K562 (cell line): ENCODE data around the gene FAM187B. TPM values are rescaled to one million over a fixed set of nuclear protein-coding genes. Genes with fewer than 3 reads are reported as not detected.

ENCODE experiments used
- ATAC-seq: fragments of 200-7000 bp; cut with Tn5 transposase; 3 replicates; pipeline ENCODE4 v1.9.1; 2020; ENCODE audit warnings: moderate library complexity
- BruUV-seq: library from RNA; stranded (reverse); fragments of 400-500 nt; replicated peaks from 2 replicates; lab custom pipeline; 2021; lab: Mats Ljungman, UMichigan
- CTCF ChIA-PET: fragments of 300-600 bp; formaldehyde crosslinking; extraction: SDS; loops from one replicate; lab custom pipeline; 2021; ENCODE audit warnings: low intra/inter-chr PET ratio; lab: Yijun Ruan, JAX
- POLR2A ChIA-PET: fragments of 300-600, 350-650 bp; sonication (Branson Sonifier 250); formaldehyde crosslinking; extraction: SDS; loops from one replicate; lab custom pipeline; 2021; ENCODE audit warnings: antibody characterized with exemption, inconsistent platforms; lab: Yijun Ruan, JAX
- DNase-seq, 4 experiments: peaks; one replicate each; pipeline versions ENCODE4 v3.0.0 to v3.0.0-alpha.2; 2011 to 2018; ENCODE audit warnings: low spot score in 3 of 4, mixed read lengths in 3 of 4; ENCODE audit errors: extremely low read depth in 1 of 4
- FAIRE-seq: peaks from 2 replicates; lab custom pipeline; 2011; peaks lifted over from hg19 to GRCh38; lab: Jason Lieb, UNC
- H2AFZ ChIP-seq: 2 replicates; pipeline ENCODE4 v1.6.0; 2011; ENCODE audit warnings: low read depth, low read length, control low read depth, inconsistent platforms
- H3K27ac ChIP-seq: fragments of 200-600 bp; 3 replicates; pipeline ENCODE4 v1.8.0; 2011; ENCODE audit warnings: low read depth, mild to moderate bottlenecking, control low read depth, inconsistent platforms, low read length, moderate library complexity, mixed read lengths; ENCODE audit errors: extremely low read depth
- H3K27me3 ChIP-seq, 2 experiments: fragments of 300-600 bp in 1 of 2; 2 replicates in 1 of 2; 3 replicates in 1 of 2; pipeline versions ENCODE4 v1.6.0 to v1.8.0; 2011; ENCODE audit warnings: inconsistent platforms in 2 of 2, low read length in 2 of 2, mild to moderate bottlenecking in 1 of 2, mixed read lengths in 1 of 2, moderate library complexity in 1 of 2; ENCODE audit not compliant: control insufficient read depth in 2 of 2, insufficient read depth in 2 of 2
- H3K36me3 ChIP-seq: fragments of 300-600 bp; 3 replicates; pipeline ENCODE4 v1.8.0; 2011; ENCODE audit warnings: mild to moderate bottlenecking, low read length, inconsistent platforms; ENCODE audit not compliant: control insufficient read depth, insufficient read depth
- H3K4me1 ChIP-seq, 2 experiments: fragments of 200-600 bp in 1 of 2; replicated peaks in 1 of 2; 2 replicates in 1 of 2; 3 replicates in 1 of 2; pipeline versions ENCODE4 v1.5.1 to v1.8.0; 2011; ENCODE audit warnings: inconsistent platforms in 2 of 2, low read length in 2 of 2, mild to moderate bottlenecking in 1 of 2, mixed read lengths in 1 of 2, moderate library complexity in 1 of 2; ENCODE audit not compliant: control insufficient read depth in 2 of 2, insufficient read depth in 2 of 2
- H3K4me2 ChIP-seq: 2 replicates; pipeline ENCODE4 v1.6.1; 2011; ENCODE audit warnings: low read length, control low read depth, inconsistent platforms, mixed read lengths; ENCODE audit not compliant: insufficient read depth
- H3K4me3 ChIP-seq: fragments of 200-600 bp; sonication (generic), shearing (Covaris generic); 2 replicates; pipeline ENCODE4 v1.5.1; 2016; ENCODE audit warnings: control low read depth, inconsistent platforms
- H3K79me2 ChIP-seq: fragments of 200-600 bp; 3 replicates; pipeline ENCODE4 v1.8.0; 2011; ENCODE audit warnings: low read length, inconsistent platforms; ENCODE audit not compliant: control insufficient read depth, insufficient read depth
- H3K9ac ChIP-seq, 2 experiments: 2 replicates each; pipeline versions ENCODE4 v1.6.0 to v1.6.1; 2011; ENCODE audit warnings: low read depth in 2 of 2, low read length in 2 of 2, control low read depth in 1 of 2, inconsistent platforms in 1 of 2, mild to moderate bottlenecking in 1 of 2, mixed read lengths in 1 of 2; ENCODE audit not compliant: insufficient read depth in 1 of 2
- H3K9me1 ChIP-seq: one replicate; pipeline ENCODE4 v1.6.0; 2011; ENCODE audit warnings: inconsistent platforms, mild to moderate bottlenecking, low read length, moderate library complexity; ENCODE audit not compliant: control insufficient read depth, insufficient read depth
- H3K9me3 ChIP-seq: replicated peaks from 2 replicates; pipeline ENCODE4 v1.5.1; 2011; ENCODE audit warnings: low read depth, low read length, inconsistent platforms; ENCODE audit not compliant: control insufficient read depth, insufficient read depth
- H4K20me1 ChIP-seq: replicated peaks from 2 replicates; pipeline ENCODE4 v1.6.1; 2011; ENCODE audit warnings: low read length, inconsistent platforms, mixed read lengths; ENCODE audit not compliant: control insufficient read depth, insufficient read depth
- BACH1 ChIP-seq: fragments of 200-800 bp; sonication (Bioruptor generic); IDR thresholded peaks from 2 replicates; pipeline ENCODE4 v1.6.1; 2016; ENCODE audit warnings: missing genetic modification characterization, missing compliant biosample characterization
- BHLHE40 ChIP-seq: IDR thresholded peaks from 2 replicates; pipeline ENCODE4 v1.6.1; 2011; ENCODE audit warnings: low read length, improper control_type of control experiment
- COPS2 ChIP-seq: fragments of 450-650 bp; conservative IDR thresholded peaks from 2 replicates; pipeline ENCODE4 v1.6.1; 2016; ENCODE audit warnings: mild to moderate bottlenecking, moderate library complexity
- CREM ChIP-seq: IDR thresholded peaks from 2 replicates; pipeline ENCODE4 v1.6.1; 2014; ENCODE audit warnings: antibody characterized with exemption, low read depth
- DPF2 ChIP-seq: fragments of 450-650 bp; IDR thresholded peaks from 2 replicates; pipeline ENCODE4 v1.6.1; 2016
- HDAC2 ChIP-seq: fragments of 450-650 bp; IDR thresholded peaks from 2 replicates; pipeline ENCODE4 v1.6.1; 2016; ENCODE audit warnings: mild to moderate bottlenecking
- JUND ChIP-seq, 2 experiments: IDR thresholded peaks; 2 replicates in 1 of 2; 3 replicates in 1 of 2; pipeline ENCODE4 v1.6.1; 2011; ENCODE audit warnings: borderline replicate concordance in 2 of 2, low read depth in 2 of 2, low read length in 2 of 2, improper control_type of control experiment in 1 of 2, missing biosample characterization in 1 of 2, missing genetic modification characterization in 1 of 2, missing genetic modification reagents in 1 of 2
- PCBP2 ChIP-seq: fragments of 200-400 bp; formaldehyde crosslinking; IDR thresholded peaks from 2 replicates; pipeline ENCODE4 v1.6.1; 2018; ENCODE audit warnings: low read length, low read depth, mild to moderate bottlenecking, moderate library complexity; ENCODE audit not compliant: poor library complexity, severe bottlenecking
- POLR2G ChIP-seq: fragments of 200-400 bp; formaldehyde crosslinking; IDR thresholded peaks from 2 replicates; pipeline ENCODE4 v1.6.1; 2017; ENCODE audit warnings: low read depth, mild to moderate bottlenecking, antibody characterized with exemption, low read length, moderate library complexity
- SMAD4 ChIP-seq: fragments of 250-450 bp; sonication (Bioruptor Pico); conservative IDR thresholded peaks from 2 replicates; pipeline ENCODE4 v1.8.0; 2021; ENCODE audit warnings: inconsistent platforms, mild to moderate bottlenecking, moderate library complexity
- ZNF143 ChIP-seq: sonication (generic); formaldehyde crosslinking; IDR thresholded peaks from 2 replicates; pipeline ENCODE4 v1.9.0; 2022; ENCODE audit warnings: mild to moderate bottlenecking, missing genetic modification reagents
- ZNF175 ChIP-seq: fragments of 200-800 bp; sonication (Bioruptor generic); IDR thresholded peaks from 2 replicates; pipeline ENCODE4 v1.6.1; 2016; ENCODE audit warnings: low read depth, mild to moderate bottlenecking, missing genetic modification characterization, missing compliant biosample characterization
- ZNF197 ChIP-seq: fragments of 200-800 bp; sonication (Bioruptor generic); IDR thresholded peaks from 2 replicates; pipeline ENCODE4 v1.6.1; 2016; ENCODE audit warnings: low read depth, missing genetic modification characterization, missing compliant biosample characterization
- WGBS: fragments of 100-300 bp; shearing (Covaris generic); methylation state at CpG from one replicate; pipeline ENCODE4 v1.1.6; 2016; ENCODE audit warnings: low coverage, mixed read lengths; ENCODE audit not compliant: insufficient coverage; ENCODE audit errors: missing lambda C conversion rate; 5-methylcytosine and 5-hydroxymethylcytosine counted together
- in situ Hi-C: fragments of 300-500 bp; cut with MboI; formaldehyde crosslinking; loops from 4 replicates; pipeline ENCODE4 v1.15.0; 2018; ENCODE audit warnings: inconsistent platforms, mixed read lengths
- intact Hi-C: fragments of 100-400 bp; cut with micrococcal nuclease; formaldehyde crosslinking; loops from 2 replicates; pipeline ENCODE4 v1.14.2; 2022
- polyA plus RNA-seq, 8 experiments: library from polyadenylated mRNA; depleted of rRNA in 4 of 8; stranded (reverse) in 5 of 8; unstranded in 3 of 8; fragments of >200 nt; fragmentation: Nextera tagmentation in 2 of 8; fragmentation: Illumina TruSeq in 1 of 8; extraction: Ambion mirVana in 2 of 8; extraction: Trizol in 1 of 8; gene quantifications; 2 replicates each; pipeline versions ENCODE4 v1.2.1 to v1.2.3, GENCODE V29; 2011 to 2014; ENCODE audit warnings: inconsistent platforms in 1 of 8, missing spikeins in 1 of 8
- total RNA-seq, 7 experiments: library from RNA; depleted of rRNA in 6 of 7; stranded (reverse); fragments of >200 nt in 6 of 7; fragmentation: Illumina TruSeq in 2 of 7; extraction: Trizol in 2 of 7; gene quantifications; 2 replicates each; pipeline versions ENCODE4 v1.2.1 to v1.2.3, GENCODE V29; 2011 to 2021; ENCODE audit warnings: low replicate concordance in 1 of 7
- TF ChIP-seq, protein P1 (sequence below), 2 experiments: fragments of 450-650 bp; conservative IDR thresholded peaks; 2 replicates each; pipeline ENCODE4 v1.6.1; 2017; ENCODE audit warnings: mild to moderate bottlenecking in 2 of 2, moderate library complexity in 2 of 2

The FAM187B gene
- total and polyA plus RNA-seq, 9 of the 15 experiments (the other 6 are each of a cell fraction or from before 2014, with no cell fraction given) = 0.04 to 0.09 TPM; not detected in 7

DNA sequence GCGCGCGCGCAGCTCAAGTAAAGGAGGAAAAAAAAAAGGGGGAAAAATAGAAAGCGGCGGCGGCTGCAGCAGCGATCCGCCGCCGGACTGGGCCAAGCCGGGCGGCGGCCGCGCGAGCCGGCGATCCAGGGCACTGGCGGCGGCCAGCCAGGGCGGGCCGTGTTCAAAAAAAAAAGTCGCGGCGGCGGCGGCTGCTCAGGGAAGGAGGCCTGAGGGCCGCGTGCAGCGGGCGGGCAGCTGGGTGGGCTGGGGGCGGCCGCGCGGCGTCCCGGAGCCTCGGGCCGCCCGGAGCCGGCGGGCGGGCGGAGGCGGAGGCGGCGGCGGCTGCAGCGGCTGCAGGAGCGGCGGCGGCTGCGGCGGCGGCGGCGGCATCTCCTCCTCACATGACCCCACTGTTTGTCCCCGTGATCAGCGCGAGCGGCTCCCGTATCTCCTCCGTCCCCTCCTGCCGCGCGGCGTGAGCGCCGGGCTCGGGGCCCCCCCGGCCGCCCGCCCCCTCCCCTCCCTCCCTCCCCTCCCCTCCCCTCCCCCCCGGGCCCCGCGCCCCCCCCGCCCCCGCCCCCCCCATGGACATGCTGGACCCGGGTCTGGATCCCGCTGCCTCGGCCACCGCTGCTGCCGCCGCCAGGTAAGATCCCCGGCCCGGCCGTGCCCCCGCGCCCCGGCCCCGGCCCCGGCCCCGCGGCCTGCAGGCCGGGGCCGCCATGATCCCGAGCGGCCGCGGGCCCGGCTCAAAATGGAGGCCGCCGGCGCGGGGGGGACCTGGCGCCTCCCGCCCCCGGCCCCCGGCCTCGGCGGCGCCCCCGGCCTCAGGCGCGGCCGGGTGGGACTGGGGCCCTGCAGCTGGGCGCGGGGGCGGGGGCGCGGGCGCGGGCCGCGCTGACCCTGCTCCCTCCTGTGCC, 40.2 kb upstream of the FAM187B start, which contains the start of gene USF2 (continued):
- TF ChIP-seq CREM (0 out of 2 replicates have a peak, but pooled peaks have one; percentile 35), SMAD4 (CRISPR knock-in tag) (peak; percentile 57), BHLHE40 (peak; percentile 73), POLR2G (peak; percentile 68)

DNA sequence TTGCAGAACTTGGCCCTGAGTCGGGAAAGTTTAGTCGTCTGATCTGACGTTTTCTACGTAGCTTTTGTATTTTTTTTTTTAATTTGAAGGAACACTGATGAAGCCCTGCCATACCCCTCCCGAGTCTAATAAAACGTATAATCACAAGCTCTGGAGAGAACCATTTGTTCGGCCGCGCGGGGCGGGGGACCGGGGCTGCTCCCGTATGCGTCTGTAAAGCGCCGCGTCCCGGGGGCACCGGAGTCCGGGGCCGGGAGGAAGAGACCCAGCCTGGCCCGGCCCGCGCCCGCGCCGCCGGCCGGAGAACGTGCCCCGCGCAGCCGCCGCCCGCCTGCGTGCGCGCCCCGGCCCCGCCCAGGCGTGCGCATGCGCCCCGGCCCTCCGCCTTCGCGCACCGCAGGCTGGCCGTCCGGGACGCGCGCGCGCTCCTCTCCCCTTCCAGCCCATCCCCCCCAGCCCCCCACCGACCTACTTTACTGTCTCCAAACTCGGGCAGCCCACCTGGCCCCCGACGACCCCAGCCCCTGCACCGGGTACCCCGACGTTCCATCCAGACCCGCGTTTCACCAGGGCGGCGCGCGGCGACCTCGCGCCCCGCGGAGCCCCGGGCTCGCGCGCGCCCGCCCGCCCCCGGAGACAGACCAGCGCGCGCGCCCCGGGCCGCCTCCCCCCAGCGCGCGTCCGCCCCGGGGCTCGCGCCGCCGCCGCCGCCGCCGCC, 39.4 kb upstream of the FAM187B start:
- H3K36me3 ChIP-seq = peaks cover 74% of the 10 kb centered on the region
- POLR2A ChIA-PET = interaction anchor here (0.6 kb wide), 1 partner anchor 268 kb away, joined by 3 read pairs; no protein-coding TSS in a partner anchor
- BruUV-seq = no TSS peak
- TF ChIP-seq PCBP2 = no peak
- TF ChIP-seq DPF2 = no peak; the same call in 1 of the 2 replicates
- TF ChIP-seq ZNF175 (CRISPR knock-in tag) = peak; percentile 95
- TF ChIP-seq ZNF197 (CRISPR knock-in tag) = peak; percentile 99
- peak; percentile 78 for TF ChIP-seq BACH1
- no peak for TF ChIP-seq JUND (IDR thresholded peaks at IDR 0.05; ENCODE audit: borderline replicate concordance, low read depth, low read length)
- no peak for TF ChIP-seq JUND (tag; IDR thresholded peaks at IDR 0.05; ENCODE audit: borderline replicate concordance, low read depth, low read length)
- TF ChIP-seq, protein P1, sequence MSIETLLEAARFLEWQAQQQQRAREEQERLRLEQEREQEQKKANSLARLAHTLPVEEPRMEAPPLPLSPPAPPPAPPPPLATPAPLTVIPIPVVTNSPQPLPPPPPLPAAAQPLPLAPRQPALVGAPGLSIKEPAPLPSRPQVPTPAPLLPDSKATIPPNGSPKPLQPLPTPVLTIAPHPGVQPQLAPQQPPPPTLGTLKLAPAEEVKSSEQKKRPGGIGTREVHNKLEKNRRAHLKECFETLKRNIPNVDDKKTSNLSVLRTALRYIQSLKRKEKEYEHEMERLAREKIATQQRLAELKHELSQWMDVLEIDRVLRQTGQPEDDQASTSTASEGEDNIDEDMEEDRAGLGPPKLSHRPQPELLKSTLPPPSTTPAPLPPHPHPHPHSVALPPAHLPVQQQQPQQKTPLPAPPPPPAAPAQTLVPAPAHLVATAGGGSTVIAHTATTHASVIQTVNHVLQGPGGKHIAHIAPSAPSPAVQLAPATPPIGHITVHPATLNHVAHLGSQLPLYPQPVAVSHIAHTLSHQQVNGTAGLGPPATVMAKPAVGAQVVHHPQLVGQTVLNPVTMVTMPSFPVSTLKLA (conservative IDR thresholded peaks at IDR 0.05) = no peak
- TF ChIP-seq ZNF143 = no peak
- no peak for TF ChIP-seq HDAC2
- TF ChIP-seq COPS2 = no peak

More for the DNA sequence above, 39.4 kb upstream of the FAM187B start:
- Histone ChIP-seq H3K27ac (peak overlapping the region; percentile 83), H3K79me2 (peaks cover 23% of the 10 kb centered on the region), H3K9me1 (no peaks in the 10 kb centered on the region), H3K9ac (peak overlapping the region; percentile 87 to 99), H3K4me2 (peak overlapping the region; percentile 82), H4K20me1 (no peaks in the 10 kb centered on the region), H3K4me3 (peak overlapping the region; percentile 55), H2AFZ (peak overlapping the region; percentile 59; the same call in 1 of the 2 replicates), H3K9me3 (no peaks in the 10 kb centered on the region), H3K4me1 (peaks cover 15 to 42% of the 10 kb centered on the region in 2 experiments), H3K27me3 (no peaks in the 10 kb centered on the region)
- CTCF ChIA-PET = interaction anchor here (0.6 to 1.3 kb wide), 3 partner anchors 21 to 324 kb away, joined by 3 to 5 read pairs (median 4); no protein-coding TSS in a partner anchor
- 1% methylated on average over 38 of the region's 100 CpGs for WGBS
- in situ Hi-C loops = no loop called here
- intact Hi-C loops = loop anchor here (5.0 kb wide), 2 partner anchors 111 to 126 kb away; partner anchors contain the start of gene FXYD7
- FAIRE-seq = no peak
- DNase-seq = peak; percentile 80 to 97 (median 92)
- peak; percentile 63 for ATAC-seq
